Measurements from ENCODE around the gene IL17REL. TPM values are rescaled to one million over a fixed set of nuclear protein-coding genes. Genes with fewer than 3 reads are reported as not detected.

The IL17REL gene
- total RNA-seq, 2 donors from 2014 or later, result 0.15 TPM; not detected in 1

DNA sequence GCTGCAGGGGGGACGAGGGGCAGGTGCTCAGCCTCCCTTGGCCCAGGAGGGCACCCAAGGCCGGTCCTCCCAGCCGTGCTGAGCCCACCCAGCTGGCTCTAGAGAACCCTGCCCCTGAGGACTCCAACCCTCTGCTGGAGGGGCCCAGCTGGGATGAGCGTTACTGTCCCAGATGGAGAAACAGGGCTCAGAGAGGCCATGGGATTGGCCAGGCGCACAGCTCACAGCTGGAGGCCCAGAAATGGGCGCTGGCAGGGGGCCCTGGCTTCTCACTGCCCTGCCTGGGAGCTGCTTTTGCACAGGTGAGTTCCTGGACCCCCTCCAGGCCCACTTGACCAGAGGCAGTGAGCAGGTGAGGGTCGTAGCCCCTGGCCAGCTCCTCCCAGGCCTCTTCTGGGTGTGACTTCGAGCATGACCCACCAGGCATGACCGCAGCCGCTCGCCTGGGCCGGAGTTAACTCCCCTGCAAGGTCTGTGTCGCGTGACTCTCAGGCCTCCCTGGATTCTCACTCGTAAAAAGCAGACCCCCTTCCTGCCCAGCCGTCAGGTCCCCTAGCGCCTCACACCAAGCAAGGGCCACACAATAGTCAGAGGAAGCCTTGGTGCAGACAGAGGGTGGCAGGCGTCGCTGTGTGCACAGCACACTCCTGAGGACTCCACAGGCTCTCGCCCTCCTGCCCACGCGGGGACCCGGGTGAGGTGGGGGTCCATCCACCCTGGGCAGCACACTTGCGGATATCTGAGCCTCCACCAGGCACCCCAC is 19.7 kb upstream of the IL17REL start:
- no peak for DNase-seq
- Mint-ChIP-seq H3K27me3 (ENCODE audit: insufficient read depth) (peaks cover 9% of the 10 kb centered on the region), H3K9me3 (no peaks in the 10 kb centered on the region), H3K4me3 (no peak overlapping the region), H3K4me1 (no peaks in the 10 kb centered on the region), H3K36me3 (ENCODE audit: low read depth) (no peaks in the 10 kb centered on the region), H3K27ac (no peak overlapping the region)
- Histone ChIP-seq H3K27me3 (ENCODE audit: control insufficient read depth, insufficient read depth, low read length, poor library complexity, severe bottlenecking) (peaks cover 22% of the 10 kb centered on the region), H3K36me3 (ENCODE audit: control insufficient read depth, insufficient read depth, low read length) (no peaks in the 10 kb centered on the region), H3K9ac (ENCODE audit: extremely low read depth, low read length, poor library complexity, severe bottlenecking) (no peak overlapping the region), H3K9me3 (ENCODE audit: control insufficient read depth, low read length) (no peaks in the 10 kb centered on the region), H3K27ac (ENCODE audit: low read depth, low read length) (no peak overlapping the region), H3K4me1 (ENCODE audit: control insufficient read depth, insufficient read depth, low read length) (no peaks in the 10 kb centered on the region), H3K4me3 (ENCODE audit: low read length) (no peak overlapping the region)
- 80 to 85% methylated on average over 15 to 24 of the region's 24 CpGs for WGBS, 2 experiments (ENCODE audit: insufficient coverage in 1 of 2, insufficient read length in 1 of 2)
- TF ChIP-seq, protein P1, sequence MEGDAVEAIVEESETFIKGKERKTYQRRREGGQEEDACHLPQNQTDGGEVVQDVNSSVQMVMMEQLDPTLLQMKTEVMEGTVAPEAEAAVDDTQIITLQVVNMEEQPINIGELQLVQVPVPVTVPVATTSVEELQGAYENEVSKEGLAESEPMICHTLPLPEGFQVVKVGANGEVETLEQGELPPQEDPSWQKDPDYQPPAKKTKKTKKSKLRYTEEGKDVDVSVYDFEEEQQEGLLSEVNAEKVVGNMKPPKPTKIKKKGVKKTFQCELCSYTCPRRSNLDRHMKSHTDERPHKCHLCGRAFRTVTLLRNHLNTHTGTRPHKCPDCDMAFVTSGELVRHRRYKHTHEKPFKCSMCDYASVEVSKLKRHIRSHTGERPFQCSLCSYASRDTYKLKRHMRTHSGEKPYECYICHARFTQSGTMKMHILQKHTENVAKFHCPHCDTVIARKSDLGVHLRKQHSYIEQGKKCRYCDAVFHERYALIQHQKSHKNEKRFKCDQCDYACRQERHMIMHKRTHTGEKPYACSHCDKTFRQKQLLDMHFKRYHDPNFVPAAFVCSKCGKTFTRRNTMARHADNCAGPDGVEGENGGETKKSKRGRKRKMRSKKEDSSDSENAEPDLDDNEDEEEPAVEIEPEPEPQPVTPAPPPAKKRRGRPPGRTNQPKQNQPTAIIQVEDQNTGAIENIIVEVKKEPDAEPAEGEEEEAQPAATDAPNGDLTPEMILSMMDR (conservative IDR thresholded peaks at IDR 0.05), result no peak

DNA sequence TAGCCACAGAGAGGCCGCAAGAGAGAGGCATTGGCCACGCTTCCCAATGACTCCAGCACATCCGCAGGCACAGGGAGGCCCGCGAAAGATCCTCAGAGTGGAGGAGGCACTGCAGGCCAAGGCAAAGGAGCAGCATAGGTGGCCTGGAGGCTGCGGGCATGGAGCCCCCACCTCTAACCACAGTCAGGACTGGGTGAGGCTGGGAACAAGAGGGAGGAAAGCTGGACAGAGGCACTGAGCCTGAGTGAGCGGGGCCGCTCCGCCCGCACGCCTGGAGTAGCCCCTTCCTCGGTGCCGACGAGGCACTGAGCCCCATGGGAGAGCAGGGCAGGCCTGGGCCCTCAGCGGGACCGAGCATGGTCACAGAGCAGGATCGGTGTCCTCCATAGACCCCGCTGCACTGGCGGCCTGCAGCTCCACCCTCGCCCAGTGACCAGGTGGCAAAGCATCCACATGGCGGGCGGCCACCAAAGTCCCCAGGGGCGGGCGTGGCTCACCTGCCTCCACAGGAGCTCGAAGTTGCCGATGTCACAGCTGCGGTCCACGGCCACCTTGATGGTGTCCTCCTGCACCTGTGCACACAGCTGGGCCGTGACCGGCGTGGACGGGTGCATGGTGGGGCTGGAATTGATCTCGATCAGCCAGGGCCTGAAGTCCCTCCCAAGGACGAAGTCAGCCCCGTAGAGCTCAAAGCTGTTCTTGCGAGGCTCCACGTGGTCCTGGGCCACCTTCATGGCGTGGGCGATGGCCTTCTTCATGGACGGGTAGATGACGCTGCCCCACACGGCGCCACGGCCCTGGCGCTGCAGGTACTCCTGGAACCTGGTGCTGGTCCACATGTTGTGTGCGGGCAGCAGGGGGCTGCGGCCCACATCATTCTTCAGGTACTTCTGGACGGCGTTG is 18.9 kb upstream of the IL17REL start:
- H3K27me3 ChIP-seq (ENCODE audit: control insufficient read depth, insufficient read depth, low read length, poor library complexity, severe bottlenecking), result peaks cover 22% of the 10 kb centered on the region
- Mint-ChIP-seq H3K9me3 (no peaks in the 10 kb centered on the region), H3K4me3 (no peak overlapping the region), H3K4me1 (no peaks in the 10 kb centered on the region), H3K36me3 (ENCODE audit: low read depth) (no peaks in the 10 kb centered on the region), H3K27ac (no peak overlapping the region), H3K27me3 (ENCODE audit: insufficient read depth) (peaks cover 9% of the 10 kb centered on the region)
- H3K27ac ChIP-seq (ENCODE audit: low read depth, low read length), result no peak overlapping the region
- H3K36me3 ChIP-seq (ENCODE audit: control insufficient read depth, insufficient read depth, low read length), result no peaks in the 10 kb centered on the region
- TF ChIP-seq, protein P1 (conservative IDR thresholded peaks at IDR 0.05), result no peak
- no peaks in the 10 kb centered on the region for H3K9me3 ChIP-seq (ENCODE audit: control insufficient read depth, low read length)
- H3K4me1 ChIP-seq (ENCODE audit: control insufficient read depth, insufficient read depth, low read length), result no peaks in the 10 kb centered on the region
- no peak for DNase-seq
- H3K4me3 ChIP-seq (ENCODE audit: low read length), result no peak overlapping the region
- 92 to 95% methylated on average over 42 to 49 of the region's 49 CpGs for WGBS, 2 experiments (ENCODE audit: insufficient coverage in 1 of 2, insufficient read length in 1 of 2)
- H3K9ac ChIP-seq (ENCODE audit: extremely low read depth, low read length, poor library complexity, severe bottlenecking), result no peak overlapping the region

DNA sequence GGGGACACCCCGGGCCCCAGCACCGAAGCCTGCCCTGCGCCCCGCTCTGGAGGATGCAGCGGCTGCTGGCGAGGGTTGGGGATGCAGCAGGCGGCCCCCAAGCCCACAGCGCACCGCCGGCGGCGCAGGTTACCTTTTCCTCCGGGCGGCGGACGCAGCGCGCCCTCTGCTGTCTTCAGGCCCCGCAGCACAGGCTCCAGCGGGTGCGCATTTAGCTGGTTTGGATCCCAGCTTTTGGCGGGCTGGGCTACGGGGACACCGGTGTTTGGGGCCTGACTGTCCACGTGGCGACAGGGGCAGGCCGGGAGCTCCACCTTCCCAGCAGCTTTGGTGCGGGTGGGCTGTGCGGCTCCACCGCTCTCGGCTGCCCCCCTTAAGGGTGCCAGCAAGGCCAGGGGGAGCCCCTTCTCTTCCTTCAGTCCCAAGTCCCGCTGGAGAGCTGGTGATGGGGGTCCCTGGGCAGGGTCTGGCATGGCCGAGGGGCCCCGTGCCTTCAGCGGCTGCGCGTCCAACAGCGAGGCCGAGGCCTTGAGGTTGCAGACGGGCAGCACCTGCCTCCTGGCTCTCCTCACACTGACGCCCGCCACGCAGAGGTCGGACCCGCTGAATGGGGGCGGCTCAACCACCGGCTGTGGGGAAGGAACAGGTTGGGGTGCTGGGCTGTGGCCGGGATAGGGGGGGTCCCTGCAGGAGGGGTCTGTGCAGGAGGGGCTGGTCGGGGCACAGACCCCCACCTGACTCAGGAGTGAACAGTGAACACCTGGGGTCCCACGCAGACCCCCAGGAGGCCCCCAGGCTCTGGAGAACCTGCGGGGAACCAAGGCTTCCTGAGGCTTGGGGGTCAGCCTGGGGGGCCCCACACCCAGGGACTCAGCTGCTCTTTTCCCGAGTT is 18.0 kb upstream of the IL17REL start:
- no peak overlapping the region for H3K27ac Mint-ChIP-seq
- Histone ChIP-seq H3K9ac (ENCODE audit: extremely low read depth, low read length, poor library complexity, severe bottlenecking) (no peak overlapping the region), H3K4me3 (ENCODE audit: low read length) (no peak overlapping the region), H3K27ac (ENCODE audit: low read depth, low read length) (no peak overlapping the region), H3K4me1 (ENCODE audit: control insufficient read depth, insufficient read depth, low read length) (no peaks in the 10 kb centered on the region), H3K36me3 (ENCODE audit: control insufficient read depth, insufficient read depth, low read length) (no peaks in the 10 kb centered on the region), H3K27me3 (ENCODE audit: control insufficient read depth, insufficient read depth, low read length, poor library complexity, severe bottlenecking) (peaks cover 22% of the 10 kb centered on the region), H3K9me3 (ENCODE audit: control insufficient read depth, low read length) (no peaks in the 10 kb centered on the region)
- no peaks in the 10 kb centered on the region for H3K4me1 Mint-ChIP-seq
- no peaks in the 10 kb centered on the region for H3K36me3 Mint-ChIP-seq (ENCODE audit: low read depth)
- no peak overlapping the region for H3K4me3 Mint-ChIP-seq
- peak; percentile 94 for DNase-seq
- H3K27me3 Mint-ChIP-seq (ENCODE audit: insufficient read depth), result peaks cover 9% of the 10 kb centered on the region
- 22 to 37% methylated on average over 27 to 52 of the region's 52 CpGs for WGBS, 2 experiments (ENCODE audit: insufficient coverage in 1 of 2, insufficient read length in 1 of 2)
- no peaks in the 10 kb centered on the region for H3K9me3 Mint-ChIP-seq
- TF ChIP-seq, protein P1 (conservative IDR thresholded peaks at IDR 0.05), result peak; percentile 95
